Measurements from ENCODE around the gene FAM241B. TPM values are rescaled to one million over a fixed set of nuclear protein-coding genes. Genes with fewer than 3 reads are reported as not detected.

Gene FAM241B
- polyA plus RNA-seq, 1 donor from 2014 or later = 135 TPM

- H3K4me3 ChIP-seq (ENCODE audit: low read length) = no peak overlapping the region
- H2AFZ ChIP-seq (ENCODE audit: low read depth, low read length) = no peak overlapping the region
- no peaks in the 10 kb centered on the region for H3K79me2 ChIP-seq (replicated peaks; ENCODE audit: insufficient read depth, low read length)
- H3K4me2 ChIP-seq (ENCODE audit: low read length) = no peak overlapping the region
- no peaks in the 10 kb centered on the region for H3K36me3 ChIP-seq (ENCODE audit: insufficient read depth, low read length)
- H3K9me2 ChIP-seq (ENCODE audit: insufficient read depth, low read length) = no peaks in the 10 kb centered on the region
- no peaks in the 10 kb centered on the region for H3F3A ChIP-seq (ENCODE audit: insufficient read depth, low read length, poor library complexity, severe bottlenecking)
- H3K27me3 ChIP-seq (ENCODE audit: insufficient read depth, low read depth, low read length) = no peaks in the 10 kb centered on the region
- TF ChIP-seq SMC3 (conservative IDR thresholded peaks at IDR 0.05; ENCODE audit: poor library complexity) (no peak), TAF1 (IDR thresholded peaks at IDR 0.05; ENCODE audit: low read depth) (no peak), EP300 (conservative IDR thresholded peaks at IDR 0.05; ENCODE audit: poor library complexity, severe bottlenecking) (no peak), POLR2AphosphoS5 (IDR thresholded peaks at IDR 0.05) (no peak), EZH2 (IDR thresholded peaks at IDR 0.05; ENCODE audit: borderline replicate concordance, insufficient read depth, low read length, poor library complexity, severe bottlenecking) (no peak), RAD21 (conservative IDR thresholded peaks at IDR 0.05) (no peak), MXI1 (conservative IDR thresholded peaks at IDR 0.05; ENCODE audit: poor library complexity, severe bottlenecking) (no peak)
- TF ChIP-seq, protein P1, sequence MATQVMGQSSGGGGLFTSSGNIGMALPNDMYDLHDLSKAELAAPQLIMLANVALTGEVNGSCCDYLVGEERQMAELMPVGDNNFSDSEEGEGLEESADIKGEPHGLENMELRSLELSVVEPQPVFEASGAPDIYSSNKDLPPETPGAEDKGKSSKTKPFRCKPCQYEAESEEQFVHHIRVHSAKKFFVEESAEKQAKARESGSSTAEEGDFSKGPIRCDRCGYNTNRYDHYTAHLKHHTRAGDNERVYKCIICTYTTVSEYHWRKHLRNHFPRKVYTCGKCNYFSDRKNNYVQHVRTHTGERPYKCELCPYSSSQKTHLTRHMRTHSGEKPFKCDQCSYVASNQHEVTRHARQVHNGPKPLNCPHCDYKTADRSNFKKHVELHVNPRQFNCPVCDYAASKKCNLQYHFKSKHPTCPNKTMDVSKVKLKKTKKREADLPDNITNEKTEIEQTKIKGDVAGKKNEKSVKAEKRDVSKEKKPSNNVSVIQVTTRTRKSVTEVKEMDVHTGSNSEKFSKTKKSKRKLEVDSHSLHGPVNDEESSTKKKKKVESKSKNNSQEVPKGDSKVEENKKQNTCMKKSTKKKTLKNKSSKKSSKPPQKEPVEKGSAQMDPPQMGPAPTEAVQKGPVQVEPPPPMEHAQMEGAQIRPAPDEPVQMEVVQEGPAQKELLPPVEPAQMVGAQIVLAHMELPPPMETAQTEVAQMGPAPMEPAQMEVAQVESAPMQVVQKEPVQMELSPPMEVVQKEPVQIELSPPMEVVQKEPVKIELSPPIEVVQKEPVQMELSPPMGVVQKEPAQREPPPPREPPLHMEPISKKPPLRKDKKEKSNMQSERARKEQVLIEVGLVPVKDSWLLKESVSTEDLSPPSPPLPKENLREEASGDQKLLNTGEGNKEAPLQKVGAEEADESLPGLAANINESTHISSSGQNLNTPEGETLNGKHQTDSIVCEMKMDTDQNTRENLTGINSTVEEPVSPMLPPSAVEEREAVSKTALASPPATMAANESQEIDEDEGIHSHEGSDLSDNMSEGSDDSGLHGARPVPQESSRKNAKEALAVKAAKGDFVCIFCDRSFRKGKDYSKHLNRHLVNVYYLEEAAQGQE (IDR thresholded peaks at IDR 0.05; ENCODE audit: borderline replicate concordance) = no peak
- TF ChIP-seq, protein P2, sequence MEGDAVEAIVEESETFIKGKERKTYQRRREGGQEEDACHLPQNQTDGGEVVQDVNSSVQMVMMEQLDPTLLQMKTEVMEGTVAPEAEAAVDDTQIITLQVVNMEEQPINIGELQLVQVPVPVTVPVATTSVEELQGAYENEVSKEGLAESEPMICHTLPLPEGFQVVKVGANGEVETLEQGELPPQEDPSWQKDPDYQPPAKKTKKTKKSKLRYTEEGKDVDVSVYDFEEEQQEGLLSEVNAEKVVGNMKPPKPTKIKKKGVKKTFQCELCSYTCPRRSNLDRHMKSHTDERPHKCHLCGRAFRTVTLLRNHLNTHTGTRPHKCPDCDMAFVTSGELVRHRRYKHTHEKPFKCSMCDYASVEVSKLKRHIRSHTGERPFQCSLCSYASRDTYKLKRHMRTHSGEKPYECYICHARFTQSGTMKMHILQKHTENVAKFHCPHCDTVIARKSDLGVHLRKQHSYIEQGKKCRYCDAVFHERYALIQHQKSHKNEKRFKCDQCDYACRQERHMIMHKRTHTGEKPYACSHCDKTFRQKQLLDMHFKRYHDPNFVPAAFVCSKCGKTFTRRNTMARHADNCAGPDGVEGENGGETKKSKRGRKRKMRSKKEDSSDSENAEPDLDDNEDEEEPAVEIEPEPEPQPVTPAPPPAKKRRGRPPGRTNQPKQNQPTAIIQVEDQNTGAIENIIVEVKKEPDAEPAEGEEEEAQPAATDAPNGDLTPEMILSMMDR (IDR thresholded peaks at IDR 0.05; ENCODE audit: poor library complexity, severe bottlenecking) = no peak
- no peaks in the 10 kb centered on the region for H3K9me3 ChIP-seq (ENCODE audit: low read length)
- no peak overlapping the region for H3K9ac ChIP-seq (ENCODE audit: low read length)
- H4K20me1 ChIP-seq (ENCODE audit: insufficient read depth) = no peaks in the 10 kb centered on the region
- no peak overlapping the region for H3K27ac ChIP-seq (ENCODE audit: low read length)
These were observed 22.2 kb downstream of the FAM241B start for GRCh38 chr10:69652111-69652856.

DNA sequence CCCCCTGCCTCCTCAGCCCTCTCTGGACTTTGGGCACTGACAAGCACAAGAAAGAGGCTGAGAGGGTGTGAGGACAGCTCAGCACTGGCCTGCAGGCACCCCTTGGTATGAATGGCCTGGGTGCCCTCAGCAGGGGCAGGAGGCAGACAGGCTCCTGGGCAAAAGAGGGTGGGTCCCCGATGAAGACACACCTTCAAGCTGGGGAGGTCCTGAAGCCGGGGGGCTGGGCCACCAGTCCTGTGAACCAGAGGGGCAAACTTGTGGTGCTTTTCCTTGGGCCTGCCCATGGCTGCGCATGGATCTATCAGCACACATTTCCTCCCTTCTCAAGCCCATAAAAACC is 22.8 kb downstream of the FAM241B start:
- H2AFZ ChIP-seq (ENCODE audit: low read depth, low read length) = no peak overlapping the region
- no peaks in the 10 kb centered on the region for H3K27me3 ChIP-seq (ENCODE audit: insufficient read depth, low read depth, low read length)
- no peaks in the 10 kb centered on the region for H3K9me3 ChIP-seq (ENCODE audit: low read length)
- H3K79me2 ChIP-seq (replicated peaks; ENCODE audit: insufficient read depth, low read length) = no peaks in the 10 kb centered on the region
- H3K9me2 ChIP-seq (ENCODE audit: insufficient read depth, low read length) = no peaks in the 10 kb centered on the region
- no peaks in the 10 kb centered on the region for H3F3A ChIP-seq (ENCODE audit: insufficient read depth, low read length, poor library complexity, severe bottlenecking)
- H3K4me2 ChIP-seq (ENCODE audit: low read length) = no peak overlapping the region
- no peak overlapping the region for H3K27ac ChIP-seq (ENCODE audit: low read length)
- H3K4me3 ChIP-seq (ENCODE audit: low read length) = no peak overlapping the region
- no peaks in the 10 kb centered on the region for H4K20me1 ChIP-seq (ENCODE audit: insufficient read depth)
- H3K9ac ChIP-seq (ENCODE audit: low read length) = no peak overlapping the region
- TF ChIP-seq, protein P2 (IDR thresholded peaks at IDR 0.05; ENCODE audit: poor library complexity, severe bottlenecking) = no peak
- TF ChIP-seq EP300 (conservative IDR thresholded peaks at IDR 0.05; ENCODE audit: poor library complexity, severe bottlenecking) = no peak
- TF ChIP-seq, protein P1 (IDR thresholded peaks at IDR 0.05; ENCODE audit: borderline replicate concordance) = no peak
- no peak for TF ChIP-seq EZH2 (IDR thresholded peaks at IDR 0.05; ENCODE audit: borderline replicate concordance, insufficient read depth, low read length, poor library complexity, severe bottlenecking)
- no peak for TF ChIP-seq MXI1 (conservative IDR thresholded peaks at IDR 0.05; ENCODE audit: poor library complexity, severe bottlenecking)
- TF ChIP-seq TAF1 (IDR thresholded peaks at IDR 0.05; ENCODE audit: low read depth) = no peak
- no peak for TF ChIP-seq SMC3 (conservative IDR thresholded peaks at IDR 0.05; ENCODE audit: poor library complexity)
- no peak for TF ChIP-seq RAD21 (conservative IDR thresholded peaks at IDR 0.05)
- TF ChIP-seq POLR2AphosphoS5 (IDR thresholded peaks at IDR 0.05) = no peak
- no peaks in the 10 kb centered on the region for H3K36me3 ChIP-seq (ENCODE audit: insufficient read depth, low read length)
